Measurements from ENCODE around the gene SMIM29. TPM values are rescaled to one million over a fixed set of nuclear protein-coding genes. Genes with fewer than 3 reads are reported as not detected.

SMIM29 gene
- 2.4 and 12.0 TPM in 2 replicates for total RNA-seq (2014; rRNA removed; shearing (Covaris generic); ENCODE audit: low replicate concordance)

- Histone ChIP-seq H3K4me3 (peak within 1 kb of the TSS; percentile 72), H3K36me3 (no peaks in the 10 kb centered on the region; the same call in 1 of the 2 replicates), H3K9me3 (no peaks in the 10 kb centered on the region), H3K27me3 (no peaks in the 10 kb centered on the region)
- DNase-seq: peak; percentile 92
These were observed at the start of gene SMIM29 for GRCh38 chr6:34248727-34249468. Gene SMIM29, minus strand, starts transcription at chr6:34249006. Its CDS starts 1,215 bp downstream, at chr6:34247791.

DNA sequence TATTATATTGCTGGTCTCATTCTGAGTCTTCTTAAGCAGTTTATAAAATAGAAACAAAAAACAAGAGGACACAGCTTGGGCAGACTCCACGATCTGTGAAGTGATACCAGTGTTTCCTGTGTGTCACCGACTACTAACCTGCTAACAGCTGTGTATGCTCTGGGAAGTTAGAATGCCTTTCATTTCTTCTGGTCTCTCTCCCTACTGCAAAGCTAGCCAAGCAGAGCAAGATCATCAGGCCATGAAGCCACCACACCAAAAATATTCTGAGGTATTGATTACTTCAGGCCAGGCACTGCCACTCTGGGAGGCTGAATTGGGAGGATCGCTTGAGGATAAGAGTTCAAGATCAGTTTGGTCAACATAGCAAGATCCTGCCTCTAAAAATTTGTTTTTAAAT lies 46.9 kb upstream of the SMIM29 start:
- peaks cover 10% of the 10 kb centered on the region for H3K36me3 ChIP-seq
- DNase-seq: no peak
- no peaks in the 10 kb centered on the region for H3K9me3 ChIP-seq
- H3K4me3 ChIP-seq: no peak overlapping the region
- no peaks in the 10 kb centered on the region for H3K27me3 ChIP-seq

DNA sequence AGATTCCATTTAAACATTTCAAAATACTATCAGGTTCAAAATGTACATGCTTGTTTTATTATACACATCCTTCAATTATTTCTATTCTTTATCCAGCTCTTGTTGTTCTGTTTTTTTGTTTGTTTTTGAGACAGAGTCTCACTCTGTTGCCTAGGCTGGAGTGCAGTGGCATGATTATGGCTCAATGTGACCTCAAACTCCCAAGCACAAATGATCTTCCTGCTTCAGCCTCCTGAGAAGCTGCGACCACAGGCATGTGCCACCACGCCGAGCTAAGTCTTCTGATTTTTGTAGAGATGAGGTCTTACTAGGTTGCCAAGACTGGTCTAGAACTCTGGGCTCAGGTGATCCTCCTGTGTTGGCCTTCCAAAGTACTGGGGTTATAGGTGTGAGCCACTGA lies 44.1 kb upstream of the SMIM29 start:
- H3K4me3 ChIP-seq: no peak overlapping the region
- DNase-seq: no peak
- H3K36me3 ChIP-seq: peaks cover 10% of the 10 kb centered on the region
- no peaks in the 10 kb centered on the region for H3K9me3 ChIP-seq
- no peaks in the 10 kb centered on the region for H3K27me3 ChIP-seq

DNA sequence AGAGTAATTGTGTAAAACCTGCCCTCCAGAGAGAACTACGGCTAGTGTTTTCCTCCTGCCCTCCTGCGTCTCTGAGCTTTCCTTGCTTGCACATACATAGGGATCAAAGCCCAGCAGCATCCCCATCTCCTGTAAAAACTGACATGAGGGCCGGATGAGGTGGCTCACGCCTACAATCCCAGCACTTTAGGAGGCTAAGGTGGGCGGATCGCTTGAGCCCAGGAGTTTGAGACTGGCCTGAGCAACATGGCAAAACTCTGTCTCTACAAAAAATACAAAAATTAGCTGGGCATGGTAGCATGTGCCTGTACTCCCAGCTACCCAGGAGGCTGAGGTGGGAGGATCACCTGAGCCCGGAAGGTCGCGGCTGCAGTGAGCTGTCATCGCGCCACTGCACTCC lies 40.3 kb upstream of the SMIM29 start:
- H3K9me3 ChIP-seq: no peaks in the 10 kb centered on the region

GRCh38 chr6:34288581-34288980 lies 39.8 kb upstream of the SMIM29 start:
- H3K9me3 ChIP-seq: no peaks in the 10 kb centered on the region
- peaks cover 10% of the 10 kb centered on the region for H3K36me3 ChIP-seq
- no peak overlapping the region for H3K4me3 ChIP-seq
- no peaks in the 10 kb centered on the region for H3K27me3 ChIP-seq
- DNase-seq: no peak

More for the DNA sequence above, 40.3 kb upstream of the SMIM29 start:
- Histone ChIP-seq H3K36me3 (peaks cover 10% of the 10 kb centered on the region), H3K4me3 (no peak overlapping the region), H3K27me3 (no peaks in the 10 kb centered on the region)
- no peak for DNase-seq

GRCh38 chr6:34285448-34286164 lies 36.8 kb upstream of the SMIM29 start:
- Histone ChIP-seq H3K4me3 (no peak overlapping the region), H3K27me3 (no peaks in the 10 kb centered on the region), H3K9me3 (no peaks in the 10 kb centered on the region), H3K36me3 (no peaks in the 10 kb centered on the region)
- no peak for DNase-seq

GRCh38 chr6:34284563-34285447 lies 36.0 kb upstream of the SMIM29 start:
- H3K27me3 ChIP-seq: no peaks in the 10 kb centered on the region
- H3K9me3 ChIP-seq: no peaks in the 10 kb centered on the region
- no peak for DNase-seq
- H3K4me3 ChIP-seq: no peak overlapping the region
- no peaks in the 10 kb centered on the region for H3K36me3 ChIP-seq

DNA sequence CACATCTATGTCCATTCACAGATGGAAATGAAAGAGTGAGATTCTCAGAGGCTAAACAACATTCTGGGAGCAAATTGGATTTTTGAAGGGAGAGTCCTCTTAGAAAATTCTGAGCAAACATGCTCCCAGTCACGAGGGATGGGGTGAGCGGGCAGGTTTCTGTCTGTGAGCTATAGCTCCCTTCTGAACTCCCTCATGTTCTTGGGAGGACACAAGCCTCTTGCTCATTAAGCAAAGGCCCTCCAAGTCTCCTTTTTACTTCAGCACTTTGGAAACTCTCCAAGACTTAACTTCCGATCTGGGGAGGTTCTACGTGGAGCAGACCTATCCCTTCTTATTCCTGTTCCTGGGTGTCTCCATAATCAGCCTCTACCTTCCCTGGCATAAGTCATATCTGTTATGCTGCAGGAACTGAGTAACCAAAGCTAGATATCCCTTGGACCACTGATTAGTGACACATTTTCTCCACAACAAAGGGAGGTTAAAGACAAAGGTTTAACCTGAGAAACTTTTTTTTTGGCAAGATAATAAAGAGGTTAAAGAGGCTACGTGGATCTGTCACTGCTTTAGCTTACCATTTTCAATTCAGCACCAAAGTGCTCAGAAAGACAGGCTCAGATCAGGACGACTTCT lies 33.0 kb upstream of the SMIM29 start:
- no peak overlapping the region for H3K4me3 ChIP-seq
- no peaks in the 10 kb centered on the region for H3K27me3 ChIP-seq
- H3K9me3 ChIP-seq: no peaks in the 10 kb centered on the region
- DNase-seq: no peak
- H3K36me3 ChIP-seq: no peaks in the 10 kb centered on the region

GRCh38 chr6:34280216-34280615 lies 31.4 kb upstream of the SMIM29 start:
- no peaks in the 10 kb centered on the region for H3K9me3 ChIP-seq
- H3K4me3 ChIP-seq: no peak overlapping the region
- DNase-seq: no peak
- H3K36me3 ChIP-seq: no peaks in the 10 kb centered on the region
- no peaks in the 10 kb centered on the region for H3K27me3 ChIP-seq

GRCh38 chr6:34278833-34279232 lies 30.0 kb upstream of the SMIM29 start:
- Histone ChIP-seq H3K9me3 (no peaks in the 10 kb centered on the region), H3K36me3 (no peaks in the 10 kb centered on the region), H3K27me3 (no peaks in the 10 kb centered on the region), H3K4me3 (no peak overlapping the region)
- DNase-seq: no peak

DNA sequence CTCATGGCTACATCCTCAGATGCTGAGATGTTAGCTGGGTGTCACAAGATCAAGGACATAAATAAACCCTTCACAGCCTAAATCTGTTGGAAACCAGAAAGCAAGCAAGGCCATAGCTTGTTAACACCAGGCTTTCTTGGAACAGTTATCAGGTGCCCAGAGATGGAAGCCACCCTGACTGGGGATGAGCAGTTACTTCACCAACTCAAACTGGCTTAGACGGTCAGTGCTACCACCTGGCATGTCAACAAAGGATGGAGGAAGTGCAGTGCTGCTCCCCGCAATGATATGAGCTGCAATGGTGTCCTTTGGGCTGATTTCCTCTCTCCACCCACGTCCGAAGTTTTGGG lies 28.9 kb upstream of the SMIM29 start:
- H3K27me3 ChIP-seq: no peaks in the 10 kb centered on the region
- H3K36me3 ChIP-seq: no peaks in the 10 kb centered on the region
- DNase-seq: no peak
- H3K4me3 ChIP-seq: no peak overlapping the region
- no peaks in the 10 kb centered on the region for H3K9me3 ChIP-seq

DNA sequence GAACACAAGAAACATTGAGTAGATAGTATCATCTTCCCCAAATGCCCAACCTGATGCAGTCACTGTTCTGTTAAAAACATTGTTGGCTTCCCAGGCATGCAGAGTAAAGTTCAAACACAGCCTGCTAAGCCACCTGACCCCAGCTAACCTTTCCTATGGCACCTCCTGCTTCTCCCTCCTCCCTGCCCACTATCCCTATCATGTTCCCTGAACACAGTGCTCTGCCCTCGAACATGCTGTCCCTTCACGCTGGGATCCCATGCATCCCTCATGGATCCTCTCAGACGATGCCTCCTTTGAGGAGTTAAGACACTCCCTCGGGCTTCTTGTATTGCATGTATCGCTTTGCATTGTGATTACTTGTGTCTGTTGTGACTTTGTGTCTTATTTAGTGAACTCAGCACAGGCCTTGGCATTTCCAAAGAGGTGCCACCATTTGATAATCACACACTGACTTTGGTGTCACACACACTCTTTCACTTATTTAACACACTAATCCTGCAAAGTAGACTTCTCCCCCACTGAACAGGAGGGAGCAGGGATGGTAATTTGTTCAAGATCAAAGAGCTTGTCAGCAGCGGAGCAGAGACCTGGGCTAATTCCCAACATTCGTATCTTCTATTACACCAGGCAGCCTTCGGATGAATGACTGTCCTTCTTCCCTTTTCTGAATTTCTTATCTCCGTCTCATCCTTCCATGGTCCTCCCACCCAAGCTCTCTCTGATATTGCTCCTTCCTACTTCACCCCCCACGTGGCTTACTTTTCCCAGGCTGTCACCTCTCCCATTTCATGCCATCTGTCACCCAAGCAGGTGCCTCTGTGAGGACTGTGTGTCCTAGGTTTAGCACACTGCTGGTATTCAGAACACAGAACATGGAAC lies 28.3 kb upstream of the SMIM29 start:
- Histone ChIP-seq H3K9me3 (no peaks in the 10 kb centered on the region), H3K27me3 (no peaks in the 10 kb centered on the region), H3K36me3 (no peaks in the 10 kb centered on the region), H3K4me3 (no peak overlapping the region)
- DNase-seq: no peak

DNA sequence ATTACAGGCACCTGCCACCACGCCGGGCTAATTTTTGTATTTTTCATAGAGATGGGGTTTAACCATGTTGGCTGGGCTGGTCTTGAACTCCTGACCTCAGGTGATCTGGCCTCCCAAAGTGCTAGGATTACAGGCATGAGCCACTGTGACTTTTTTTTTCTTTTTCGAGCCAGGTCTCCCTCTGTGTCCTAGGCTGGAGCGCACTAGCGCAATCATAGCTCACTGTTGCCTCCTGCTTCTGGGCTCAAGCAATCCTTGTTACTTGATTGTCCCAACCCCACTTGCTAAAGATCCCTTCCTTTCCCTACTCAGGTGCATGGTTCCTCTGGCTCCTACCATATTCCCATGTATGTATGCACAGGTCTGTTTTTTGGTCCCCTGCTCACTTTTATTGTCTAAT lies 27.4 kb upstream of the SMIM29 start:
- Histone ChIP-seq H3K4me3 (no peak overlapping the region), H3K27me3 (no peaks in the 10 kb centered on the region), H3K9me3 (no peaks in the 10 kb centered on the region), H3K36me3 (no peaks in the 10 kb centered on the region)
- no peak for DNase-seq

- Histone ChIP-seq H3K4me3 (no peak overlapping the region), H3K9me3 (no peaks in the 10 kb centered on the region)
- DNase-seq: no peak
These were observed 26.5 kb upstream of the SMIM29 start for GRCh38 chr6:34275128-34275804.

GRCh38 chr6:34274129-34274528 lies 25.3 kb upstream of the SMIM29 start:
- no peaks in the 10 kb centered on the region for H3K9me3 ChIP-seq
- H3K27me3 ChIP-seq: no peaks in the 10 kb centered on the region
- no peak for DNase-seq
- no peak overlapping the region for H3K4me3 ChIP-seq
- no peaks in the 10 kb centered on the region for H3K36me3 ChIP-seq

More at GRCh38 chr6:34275128-34275804, 26.5 kb upstream of the SMIM29 start:
- H3K27me3 ChIP-seq: no peaks in the 10 kb centered on the region
- H3K36me3 ChIP-seq: no peaks in the 10 kb centered on the region
